ENCODE measurements around the gene PLPP3.

Gene PLPP3

GRCh38 chr1:56496821-56497772 lies 82.3 kb downstream of the PLPP3 start:
- DNase-seq (ENCODE audit: low read depth in 2 of 2): no peak

GRCh38 chr1:56496158-56496557 lies 83.2 kb downstream of the PLPP3 start:
- DNase-seq (ENCODE audit: low read depth in 2 of 2): no peak

- DNase-seq (ENCODE audit: low read depth in 2 of 2): no peak
Measured at GRCh38 chr1:56495538-56495937, 83.8 kb downstream of the PLPP3 start.

- DNase-seq (ENCODE audit: low read depth in 2 of 2): no peak
Measured at GRCh38 chr1:56494306-56494705, 85.1 kb downstream of the PLPP3 start.

GRCh38 chr1:56493826-56494225 lies 85.5 kb downstream of the PLPP3 start:
- DNase-seq (ENCODE audit: low read depth in 2 of 2): no peak

GRCh38 chr1:56491441-56491840 lies 87.9 kb downstream of the PLPP3 start:
- DNase-seq (ENCODE audit: low read depth in 2 of 2): no peak

- DNase-seq (ENCODE audit: low read depth in 2 of 2): no peak
Measured at GRCh38 chr1:56490619-56491018, 88.7 kb downstream of the PLPP3 start.

GRCh38 chr1:56489695-56490094 lies 89.7 kb downstream of the PLPP3 start:
- no peak for DNase-seq (ENCODE audit: low read depth in 2 of 2)

GRCh38 chr1:56484695-56485094 lies 94.7 kb downstream of the PLPP3 start:
- no peak for DNase-seq (ENCODE audit: low read depth in 2 of 2)

GRCh38 chr1:56483104-56483503 lies 96.3 kb downstream of the PLPP3 start:
- DNase-seq (ENCODE audit: low read depth in 2 of 2): no peak

GRCh38 chr1:56482486-56482885 lies 96.9 kb downstream of the PLPP3 start:
- no peak for DNase-seq (ENCODE audit: low read depth in 2 of 2)

- DNase-seq (ENCODE audit: low read depth in 2 of 2): no peak
Measured at GRCh38 chr1:56481140-56481694, 98.1 kb downstream of the PLPP3 start.

- DNase-seq (ENCODE audit: low read depth in 2 of 2): no peak
Measured at GRCh38 chr1:56478734-56479133, 100.6 kb downstream of the PLPP3 start.

- DNase-seq (ENCODE audit: low read depth in 2 of 2): no peak
Measured at GRCh38 chr1:56477164-56478111, 101.9 kb downstream of the PLPP3 start.

- no peak for DNase-seq (ENCODE audit: low read depth in 2 of 2)
Measured at GRCh38 chr1:56473582-56474270, 105.6 kb downstream of the PLPP3 start.

- no peak for DNase-seq (ENCODE audit: low read depth in 2 of 2)
Measured at GRCh38 chr1:56472860-56473259, 106.5 kb downstream of the PLPP3 start.

- DNase-seq (ENCODE audit: low read depth in 2 of 2): no peak
Measured at GRCh38 chr1:56469640-56470371, 109.6 kb downstream of the PLPP3 start.

GRCh38 chr1:56468518-56468917 lies 110.8 kb downstream of the PLPP3 start:
- no peak for DNase-seq (ENCODE audit: low read depth in 2 of 2)

GRCh38 chr1:56466538-56466937 lies 112.8 kb downstream of the PLPP3 start:
- no peak for DNase-seq (ENCODE audit: low read depth in 2 of 2)

- DNase-seq (ENCODE audit: low read depth in 2 of 2): no peak
Measured at GRCh38 chr1:56464294-56464693, 115.1 kb downstream of the PLPP3 start.

GRCh38 chr1:56463376-56463775 lies 116.0 kb downstream of the PLPP3 start:
- DNase-seq (ENCODE audit: low read depth in 2 of 2): no peak
